GM18861 (cell line): ENCODE data around the gene GIMD1.
"Not testable (repeated sequence)": the region's sequence is repeated elsewhere in the genome, so short reads cannot be mapped to it uniquely, and the experiment has no call there.

ENCODE experiments used
- ATAC-seq: cut with Tn5 transposase; IDR thresholded peaks from one replicate; pipeline ENCODE4 v1.9.1; 2021; ENCODE audit not compliant: unreplicated experiment

The GIMD1 gene

GRCh38 chr4:106368678-106369077 lies at the start of gene GIMD1:
Gene GIMD1 (minus strand): TSS chr4:106368778. CDS start chr4:106367435, 1,343 bp downstream.
- ATAC-seq: no peak

- no peak for ATAC-seq
Measured at GRCh38 chr4:106414366-106414765, 45.8 kb upstream of the GIMD1 start.

GRCh38 chr4:106409901-106410889 lies 41.6 kb upstream of the GIMD1 start:
- no peak for ATAC-seq

GRCh38 chr4:106408004-106408403 lies 39.4 kb upstream of the GIMD1 start:
- ATAC-seq: not testable (repeated sequence)

GRCh38 chr4:106401157-106401556 lies 32.6 kb upstream of the GIMD1 start:
- no peak for ATAC-seq

DNA sequence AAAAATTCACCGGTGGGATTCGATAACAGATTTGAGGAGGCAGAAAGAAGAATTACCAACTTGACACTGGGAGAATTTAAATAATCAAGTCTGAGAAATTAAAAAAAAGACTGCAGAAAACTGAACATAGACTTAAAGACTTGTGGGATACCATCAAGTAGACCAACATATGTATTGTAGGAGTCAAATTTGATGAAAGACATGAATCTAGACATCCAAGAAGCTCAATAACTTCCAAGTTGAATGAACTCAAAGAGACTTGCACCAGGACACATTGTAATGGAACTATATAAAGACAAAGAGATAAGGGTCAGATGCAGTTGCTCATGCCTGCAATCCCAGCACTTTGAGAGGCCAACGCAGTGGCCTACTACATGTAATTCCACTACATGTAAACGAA lies 30.3 kb upstream of the GIMD1 start:
- not testable (repeated sequence) for ATAC-seq

DNA sequence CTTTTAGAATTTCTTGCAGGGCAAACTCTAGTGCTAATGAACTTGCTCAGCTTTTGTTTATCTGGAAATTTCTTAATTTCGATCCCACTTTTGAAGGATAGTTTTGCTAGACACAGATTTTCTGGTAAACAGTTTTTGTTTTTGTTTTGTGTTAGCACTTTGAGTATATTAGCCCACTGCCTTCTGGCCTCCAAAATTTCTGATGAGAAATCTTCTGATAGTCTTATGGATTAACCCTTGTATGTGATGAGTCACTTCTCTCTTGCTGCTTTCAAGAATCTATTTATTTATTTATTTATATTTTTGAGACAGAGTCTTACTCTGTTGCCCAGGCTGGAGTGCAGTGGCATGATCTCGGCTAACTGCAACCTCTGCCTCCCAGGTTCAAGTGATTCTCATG lies 27.0 kb upstream of the GIMD1 start:
- no peak for ATAC-seq

DNA sequence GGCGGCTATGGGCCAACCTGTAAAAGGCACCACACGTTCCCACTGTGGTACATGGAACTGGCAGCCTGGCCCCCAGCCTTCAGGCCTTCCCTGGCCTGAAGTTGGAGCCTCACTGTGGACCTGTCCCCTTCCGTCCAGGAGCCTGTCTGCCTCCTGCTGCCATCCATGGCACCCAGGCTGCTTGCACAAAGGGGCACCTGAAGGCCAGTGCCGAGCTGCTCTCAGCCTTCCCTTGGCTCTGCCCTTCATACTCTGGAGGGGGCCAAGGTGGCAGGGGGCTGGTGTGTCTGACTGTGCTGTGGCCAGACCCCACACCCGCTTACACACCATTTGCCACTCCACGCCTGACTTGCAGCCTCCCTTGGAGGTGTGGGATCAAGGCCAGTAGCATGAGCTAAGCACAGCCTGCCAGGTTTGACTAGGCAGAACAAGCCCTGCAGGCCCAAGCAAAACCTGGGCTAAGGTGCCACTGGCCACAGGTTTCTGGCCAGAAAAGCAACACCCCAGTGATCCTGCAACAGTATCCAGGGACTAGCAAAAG lies 17.3 kb upstream of the GIMD1 start:
- ATAC-seq: no peak

GRCh38 chr4:106384878-106385277 lies 16.3 kb upstream of the GIMD1 start:
- ATAC-seq: no peak

DNA sequence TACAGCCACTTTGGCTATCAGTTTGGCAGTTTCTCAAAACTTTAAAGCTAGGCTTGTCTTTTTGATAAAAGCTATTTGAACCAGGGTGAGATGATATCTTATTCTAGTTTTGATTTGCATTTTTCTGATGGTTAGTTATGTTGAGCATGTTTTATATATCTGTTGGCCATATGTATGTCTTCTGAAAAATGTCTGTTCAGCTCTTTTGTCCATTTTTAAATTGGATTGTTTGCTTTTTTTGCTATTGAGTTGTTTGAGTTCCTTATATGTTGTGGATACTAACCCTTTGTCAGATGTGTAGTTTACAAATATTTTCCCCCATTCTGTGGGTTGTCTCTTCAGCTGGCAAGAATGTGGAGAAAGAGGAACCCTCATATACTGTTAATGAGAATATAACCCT lies 11.6 kb upstream of the GIMD1 start:
- ATAC-seq: no peak

GRCh38 chr4:106373026-106373425 lies 4.4 kb upstream of the GIMD1 start:
- no peak for ATAC-seq

GRCh38 chr4:106371161-106371560 lies 2.6 kb upstream of the GIMD1 start:
- ATAC-seq: no peak

GRCh38 chr4:106370214-106370613 lies 1.6 kb upstream of the GIMD1 start:
- no peak for ATAC-seq

GRCh38 chr4:106369456-106370060 lies 980 bp upstream of the GIMD1 start:
- ATAC-seq: peak; percentile 55

DNA sequence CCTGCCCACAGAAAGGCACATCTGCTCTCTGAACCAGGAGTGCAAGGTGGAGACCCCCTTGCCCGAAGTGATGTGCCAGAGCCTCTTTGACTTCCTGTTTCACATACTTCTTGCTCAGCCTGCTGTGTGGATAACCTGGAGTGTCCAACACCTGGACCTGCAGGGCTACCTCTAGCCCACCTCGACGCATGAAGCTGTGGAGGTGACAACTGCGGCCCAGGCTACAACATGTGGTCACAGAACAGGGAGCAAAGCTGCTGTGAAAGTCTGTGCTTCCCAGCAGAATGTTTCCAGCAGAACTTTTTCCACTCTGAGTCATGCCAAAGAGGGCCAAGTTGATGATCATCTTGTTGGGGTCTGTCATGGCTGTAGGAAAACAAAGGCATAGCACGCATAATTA lies 1.5 kb downstream of the GIMD1 start:
- no peak for ATAC-seq

DNA sequence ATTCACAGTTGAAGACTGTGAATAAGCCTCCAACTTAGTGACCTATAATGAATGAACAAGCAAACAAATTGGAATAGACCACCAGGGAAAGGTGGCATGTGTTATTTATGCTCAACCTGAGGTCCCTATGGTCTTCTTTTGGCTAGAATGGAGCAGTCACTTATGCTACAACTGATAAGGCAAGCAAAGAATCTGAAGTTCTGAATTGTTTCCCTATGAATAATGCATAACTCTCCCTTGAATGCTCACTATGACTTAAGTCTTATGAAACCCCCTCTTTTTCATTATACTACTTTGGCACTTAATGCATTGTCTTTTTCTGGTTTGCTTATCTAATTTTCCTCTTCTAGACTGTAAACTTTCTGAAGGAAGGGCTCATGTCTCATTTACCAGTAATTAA lies 2.6 kb downstream of the GIMD1 start:
- no peak for ATAC-seq

DNA sequence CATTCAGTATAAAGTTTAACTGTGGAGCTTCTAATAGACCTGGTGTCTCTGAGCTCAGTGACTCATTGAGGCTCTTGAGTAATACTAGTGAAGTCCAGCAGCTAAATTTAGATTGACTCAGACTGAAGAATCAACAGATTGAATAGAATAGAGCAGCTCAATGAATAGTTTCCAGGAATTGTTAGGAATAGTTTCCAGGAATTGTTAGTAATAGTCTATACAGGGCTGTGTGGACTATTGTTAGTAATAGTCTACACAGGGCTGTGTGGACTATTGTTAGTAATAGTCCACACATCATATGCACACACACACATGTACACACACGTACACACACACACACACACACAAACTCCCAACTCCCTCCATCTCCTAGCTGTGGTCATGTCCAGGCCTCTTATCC lies 3.0 kb downstream of the GIMD1 start:
- no peak for ATAC-seq

DNA sequence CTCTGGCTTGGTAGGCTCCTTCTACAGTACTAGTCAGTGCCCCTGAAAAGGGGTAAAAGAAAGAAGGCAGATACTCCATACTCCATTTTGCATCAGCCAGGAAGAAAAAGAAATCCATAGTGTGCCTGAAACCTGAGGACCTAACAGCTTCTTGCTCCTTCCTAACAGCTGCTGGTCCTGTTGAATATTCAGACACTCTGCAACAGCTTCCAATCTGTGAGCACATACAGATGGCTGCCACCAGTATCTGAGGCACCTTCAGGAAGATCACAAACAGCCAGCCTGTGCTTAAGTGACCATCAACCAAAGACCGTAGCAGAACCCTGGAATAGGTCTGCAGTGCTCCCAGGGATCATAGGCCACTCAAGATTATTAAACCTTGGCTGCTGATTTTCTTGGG lies 4.3 kb downstream of the GIMD1 start:
- no peak for ATAC-seq

DNA sequence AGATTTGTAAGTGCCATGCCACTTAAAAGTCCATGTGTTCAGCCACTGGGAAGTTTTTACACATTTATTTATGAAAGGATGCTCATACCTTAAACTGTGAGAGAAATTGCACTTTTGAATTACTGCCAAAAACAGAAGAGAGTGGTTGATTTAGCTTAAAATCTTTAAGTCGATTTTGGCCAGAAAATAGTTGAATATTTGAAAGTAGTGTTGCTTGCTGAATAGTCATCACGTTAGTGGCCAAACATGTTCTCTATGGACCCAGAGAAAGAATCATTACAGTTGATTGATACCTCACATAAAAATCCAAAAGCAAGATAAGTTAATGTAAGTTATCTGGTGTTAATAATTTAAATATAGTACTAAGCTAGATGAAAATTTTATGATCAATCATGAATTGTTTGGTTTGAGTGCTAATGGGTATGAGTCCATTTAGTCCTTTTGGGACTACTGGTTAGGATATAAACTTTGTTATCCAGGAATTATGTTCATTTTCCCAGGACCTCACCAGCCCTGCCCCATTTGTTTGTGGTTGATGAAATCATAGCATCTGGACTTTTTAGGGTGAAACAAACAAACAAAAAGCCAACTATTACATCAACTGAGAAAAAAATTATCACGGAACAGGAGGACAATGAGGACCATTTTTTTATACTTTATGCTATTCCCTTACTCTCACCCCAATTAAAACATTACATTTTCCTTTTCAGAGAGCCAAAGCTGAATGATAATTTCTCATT lies 6.3 kb downstream of the GIMD1 start:
- no peak for ATAC-seq

DNA sequence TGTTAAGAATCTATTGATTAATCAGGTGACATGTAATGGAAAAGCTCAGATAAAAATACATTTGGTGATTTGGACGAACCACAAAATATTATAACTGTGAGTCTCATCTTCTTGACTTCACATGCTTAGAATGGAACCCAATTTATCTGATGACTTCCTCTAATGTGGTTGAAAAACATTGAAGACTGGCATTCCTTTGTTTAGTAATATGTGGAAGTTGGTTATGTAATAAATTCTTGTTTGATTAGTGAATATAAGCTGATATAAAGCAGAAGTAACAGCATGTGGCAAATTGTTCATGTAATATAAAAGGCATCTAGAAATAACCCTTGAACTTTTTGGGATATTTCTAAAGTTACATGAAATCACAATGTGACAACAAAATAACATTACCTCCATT lies 9.7 kb downstream of the GIMD1 start:
- ATAC-seq: no peak

DNA sequence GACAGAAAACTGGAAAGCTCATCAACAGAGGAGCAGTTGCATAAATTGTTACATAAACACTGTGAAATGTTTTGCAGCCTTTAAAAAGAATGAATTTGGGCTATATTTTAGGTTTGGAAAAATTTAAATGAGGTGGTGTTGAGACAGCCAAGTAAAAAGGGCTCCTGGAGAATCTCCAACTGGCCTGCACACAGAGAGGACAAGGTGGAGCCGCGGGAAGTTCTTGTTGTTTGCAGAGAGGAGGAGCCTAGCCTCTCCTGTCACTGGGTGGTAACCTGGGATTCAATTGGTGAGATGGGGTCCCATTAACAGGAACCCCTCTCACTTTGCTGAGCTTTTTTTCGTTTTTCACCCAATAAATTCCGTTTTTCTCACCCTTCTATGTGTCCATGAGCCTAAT lies 13.4 kb downstream of the GIMD1 start:
- no peak for ATAC-seq
